Measurements from ENCODE around the gene LAMA2.

GRCh38 chr6:129447198-129447565 is 564.2 kb downstream of the LAMA2 start:
- TF ChIP-seq CTCF (IDR thresholded peaks at IDR 0.05), result no peak
- no peak for TF ChIP-seq POLR2A (IDR thresholded peaks at IDR 0.05)

Measured in testis (tissue), 2 donors.